ENCODE measurements around the gene DLX6.
"Not testable (repeated sequence)": the region's sequence is repeated elsewhere in the genome, so short reads cannot be mapped to it uniquely, and the experiment has no call there.

The DLX6 gene

GRCh38 chr7:97024209-97025129 lies 19.1 kb downstream of the DLX6 start, which contains the start of gene DLX5:
Gene DLX5 (minus strand): TSS chr7:97024831. CDS start chr7:97024623, 208 bp downstream.
- peak; percentile 47 for DNase-seq (ENCODE audit: low spot score)

- no peak for DNase-seq (ENCODE audit: low spot score)
Measured at GRCh38 chr7:97025130-97025499, 19.8 kb downstream of the DLX6 start.

DNA sequence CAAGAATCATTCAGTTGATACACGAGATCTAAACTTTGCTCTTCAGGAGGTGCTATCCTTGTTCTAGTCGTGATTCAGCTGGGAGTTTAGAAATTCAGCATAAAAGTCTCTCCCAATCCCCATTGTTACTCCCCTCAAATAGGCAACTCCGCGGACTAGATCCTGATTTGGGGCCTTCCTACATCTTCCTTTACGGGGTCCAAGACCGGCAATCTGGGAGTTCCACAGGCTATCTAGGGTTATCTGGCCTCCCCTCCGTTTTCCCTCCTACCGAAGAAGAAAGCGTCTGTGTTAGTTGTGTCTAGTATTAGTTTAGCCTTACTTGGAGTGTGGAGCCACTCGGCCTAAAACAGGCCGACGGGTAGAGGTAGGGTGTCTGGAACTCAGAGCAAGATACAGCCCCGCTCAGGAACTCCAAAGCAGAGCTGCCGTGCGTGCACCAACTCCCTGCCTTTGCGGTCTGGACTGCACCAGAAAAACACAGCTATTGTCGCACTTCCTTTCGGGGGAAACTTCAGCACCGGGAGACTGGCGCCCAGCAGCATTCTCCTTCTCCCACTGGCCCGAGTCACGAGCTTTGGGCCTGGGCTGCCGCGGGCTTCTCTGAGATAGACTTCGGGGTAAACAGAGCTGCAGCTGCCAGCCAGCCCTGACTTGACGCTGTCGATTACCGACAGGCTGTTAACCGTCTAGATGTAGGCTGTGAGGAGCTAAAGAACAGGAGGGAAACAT lies 20.8 kb downstream of the DLX6 start:
- DNase-seq (ENCODE audit: low spot score), result no peak

- no peak for DNase-seq (ENCODE audit: low spot score)
Measured at GRCh38 chr7:97026715-97027426, 21.5 kb downstream of the DLX6 start.

DNA sequence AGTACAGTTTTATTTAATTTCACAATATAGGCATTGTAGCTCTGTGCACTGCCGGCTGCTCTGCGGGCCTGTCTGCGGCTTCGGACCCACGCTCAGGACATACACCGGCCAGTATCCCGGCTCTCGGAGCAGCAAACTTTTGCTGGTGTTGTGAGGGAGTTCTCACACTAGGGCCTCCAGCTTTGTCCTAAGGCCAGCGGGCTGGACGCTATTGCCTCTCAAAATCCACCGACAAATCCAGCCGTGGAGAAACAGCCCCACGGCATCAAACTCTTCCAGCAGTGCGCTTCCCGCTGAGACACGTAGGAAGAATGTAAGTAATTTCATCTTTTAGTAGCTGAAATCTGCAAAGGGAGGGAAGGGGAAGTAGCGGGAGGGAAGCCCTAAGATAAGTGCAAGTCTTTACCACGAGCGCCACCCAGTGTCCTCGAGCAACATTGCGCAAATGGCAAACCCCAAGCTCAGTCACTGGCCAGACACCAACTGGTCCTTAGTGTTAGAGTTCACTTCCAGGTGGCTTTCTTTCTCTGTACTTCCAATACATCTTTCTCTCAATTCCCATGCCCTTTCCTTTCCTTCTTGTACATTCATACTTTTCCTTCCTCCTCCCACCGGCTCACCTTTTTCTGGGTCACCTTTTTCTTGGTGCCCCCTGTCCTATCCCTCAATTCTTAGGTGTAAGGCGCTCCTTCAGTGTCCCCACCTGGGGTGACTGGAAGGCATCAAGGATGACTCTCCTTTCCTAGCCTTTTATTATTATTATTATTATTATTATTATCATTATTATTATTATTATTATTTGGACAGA lies 22.3 kb downstream of the DLX6 start:
- peak; percentile 83 for DNase-seq (ENCODE audit: low spot score)

DNA sequence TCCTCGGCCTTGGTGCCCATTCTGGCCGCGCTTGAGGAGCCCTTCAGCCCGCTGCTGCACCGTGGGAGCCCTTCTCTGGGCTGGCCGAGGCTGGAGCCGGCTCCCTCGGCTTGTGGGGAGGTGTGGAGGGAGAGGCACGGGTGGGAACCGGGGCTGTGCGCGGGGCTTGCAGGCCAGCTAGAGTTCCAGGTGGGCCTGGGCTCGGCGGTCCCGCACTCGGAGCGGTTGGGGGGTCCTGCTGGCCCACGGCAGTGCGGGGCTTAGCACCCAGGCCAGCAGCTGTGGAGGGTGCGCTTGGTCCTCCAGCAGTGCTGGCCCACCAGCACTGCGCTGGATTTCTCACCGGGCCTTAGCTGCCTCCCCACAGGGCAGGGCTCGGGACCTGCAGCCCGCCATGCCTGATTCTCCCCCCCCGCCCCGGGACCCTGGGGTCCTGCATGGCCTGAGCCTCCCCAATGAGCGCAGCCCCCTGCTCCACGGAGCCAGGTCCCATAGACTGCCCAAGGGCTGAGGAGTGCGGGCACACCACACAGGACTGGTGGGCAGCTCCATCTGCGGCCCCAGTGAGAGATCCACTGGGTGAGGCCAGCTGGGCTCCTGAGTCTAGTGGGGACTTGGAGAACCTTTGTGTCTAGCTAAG lies 29.0 kb downstream of the DLX6 start:
- DNase-seq (ENCODE audit: low spot score), result not testable (repeated sequence)

- no peak for DNase-seq (ENCODE audit: low spot score)
Measured at GRCh38 chr7:97039374-97040065, 34.2 kb downstream of the DLX6 start.

DNA sequence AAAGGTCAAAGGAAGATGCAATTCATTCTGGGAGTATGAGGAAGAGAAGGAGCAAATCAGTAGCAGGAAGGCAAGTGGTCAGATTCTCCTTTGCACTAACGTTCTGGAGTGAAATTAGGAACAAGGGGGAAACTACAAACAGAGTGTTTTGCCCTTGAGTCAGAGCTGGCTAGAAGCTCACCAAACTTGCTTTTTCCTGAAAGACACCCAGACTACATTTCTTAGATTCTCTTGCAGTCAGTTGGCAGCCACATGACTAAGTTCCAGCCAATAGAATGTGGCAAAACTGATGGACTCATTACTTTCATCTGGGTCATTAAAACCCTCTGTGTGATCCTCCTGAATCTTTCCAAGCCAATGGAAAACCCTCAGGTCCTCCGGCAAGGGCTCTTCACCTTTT lies 37.9 kb downstream of the DLX6 start:
- no peak for DNase-seq (ENCODE audit: low spot score)
